Measurements from ENCODE around the gene SERTM1.

Gene SERTM1

DNA sequence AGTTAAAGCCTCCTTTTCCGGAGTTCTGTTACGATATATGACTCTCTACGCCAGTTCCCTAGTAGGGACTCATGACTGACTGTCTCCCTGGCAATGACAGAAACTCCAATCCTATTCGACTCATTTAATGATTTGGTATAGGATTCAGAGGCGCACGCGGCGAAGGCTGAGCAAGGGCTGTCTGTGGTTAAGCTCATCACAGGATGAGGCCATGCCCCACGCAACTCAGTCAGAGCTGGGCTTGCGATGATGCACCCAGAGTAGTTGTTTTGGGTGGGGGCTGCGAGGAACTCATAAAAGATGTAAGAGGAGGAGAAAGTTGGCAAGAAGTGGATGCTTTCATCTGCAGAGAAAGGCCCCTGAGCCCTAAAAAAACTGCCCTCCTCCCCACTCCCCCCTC, 468 bp upstream of the SERTM1 start:
- H3K27me3 ChIP-seq (ENCODE audit: insufficient read depth, low read length): no peaks in the 10 kb centered on the region
- H3K27ac ChIP-seq (ENCODE audit: low read depth, low read length, poor library complexity, severe bottlenecking): no peak overlapping the region
- H3K9me3 ChIP-seq (ENCODE audit: low read length): no peaks in the 10 kb centered on the region
- H3K4me1 ChIP-seq (ENCODE audit: insufficient read depth, low read length, severe bottlenecking): no peaks in the 10 kb centered on the region
- no peak for TF ChIP-seq EZH2 (IDR thresholded peaks at IDR 0.05; ENCODE audit: borderline replicate concordance, low read length)
- TF ChIP-seq, protein P1, sequence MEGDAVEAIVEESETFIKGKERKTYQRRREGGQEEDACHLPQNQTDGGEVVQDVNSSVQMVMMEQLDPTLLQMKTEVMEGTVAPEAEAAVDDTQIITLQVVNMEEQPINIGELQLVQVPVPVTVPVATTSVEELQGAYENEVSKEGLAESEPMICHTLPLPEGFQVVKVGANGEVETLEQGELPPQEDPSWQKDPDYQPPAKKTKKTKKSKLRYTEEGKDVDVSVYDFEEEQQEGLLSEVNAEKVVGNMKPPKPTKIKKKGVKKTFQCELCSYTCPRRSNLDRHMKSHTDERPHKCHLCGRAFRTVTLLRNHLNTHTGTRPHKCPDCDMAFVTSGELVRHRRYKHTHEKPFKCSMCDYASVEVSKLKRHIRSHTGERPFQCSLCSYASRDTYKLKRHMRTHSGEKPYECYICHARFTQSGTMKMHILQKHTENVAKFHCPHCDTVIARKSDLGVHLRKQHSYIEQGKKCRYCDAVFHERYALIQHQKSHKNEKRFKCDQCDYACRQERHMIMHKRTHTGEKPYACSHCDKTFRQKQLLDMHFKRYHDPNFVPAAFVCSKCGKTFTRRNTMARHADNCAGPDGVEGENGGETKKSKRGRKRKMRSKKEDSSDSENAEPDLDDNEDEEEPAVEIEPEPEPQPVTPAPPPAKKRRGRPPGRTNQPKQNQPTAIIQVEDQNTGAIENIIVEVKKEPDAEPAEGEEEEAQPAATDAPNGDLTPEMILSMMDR (IDR thresholded peaks at IDR 0.05; ENCODE audit: low read length): no peak
- H4K20me1 ChIP-seq (ENCODE audit: insufficient read depth, low read length): no peaks in the 10 kb centered on the region
- no peak overlapping the region for H3K4me2 ChIP-seq (ENCODE audit: low read length)
- no peaks in the 10 kb centered on the region for H3F3A ChIP-seq (ENCODE audit: insufficient read depth, low read length)
- no peaks in the 10 kb centered on the region for H3K36me3 ChIP-seq (ENCODE audit: insufficient read depth, low read length)
- no peaks in the 10 kb centered on the region for H3K79me2 ChIP-seq (ENCODE audit: insufficient read depth, low read length)
- no peak overlapping the region for H3K4me3 ChIP-seq (ENCODE audit: low read depth, low read length, poor library complexity, severe bottlenecking)
- no peak overlapping the region for H2AFZ ChIP-seq (ENCODE audit: low read length)
- H3K9me2 ChIP-seq (ENCODE audit: low read depth, low read length): no peaks in the 10 kb centered on the region
- no peak overlapping the region for H3K9ac ChIP-seq (ENCODE audit: low read length)

DNA sequence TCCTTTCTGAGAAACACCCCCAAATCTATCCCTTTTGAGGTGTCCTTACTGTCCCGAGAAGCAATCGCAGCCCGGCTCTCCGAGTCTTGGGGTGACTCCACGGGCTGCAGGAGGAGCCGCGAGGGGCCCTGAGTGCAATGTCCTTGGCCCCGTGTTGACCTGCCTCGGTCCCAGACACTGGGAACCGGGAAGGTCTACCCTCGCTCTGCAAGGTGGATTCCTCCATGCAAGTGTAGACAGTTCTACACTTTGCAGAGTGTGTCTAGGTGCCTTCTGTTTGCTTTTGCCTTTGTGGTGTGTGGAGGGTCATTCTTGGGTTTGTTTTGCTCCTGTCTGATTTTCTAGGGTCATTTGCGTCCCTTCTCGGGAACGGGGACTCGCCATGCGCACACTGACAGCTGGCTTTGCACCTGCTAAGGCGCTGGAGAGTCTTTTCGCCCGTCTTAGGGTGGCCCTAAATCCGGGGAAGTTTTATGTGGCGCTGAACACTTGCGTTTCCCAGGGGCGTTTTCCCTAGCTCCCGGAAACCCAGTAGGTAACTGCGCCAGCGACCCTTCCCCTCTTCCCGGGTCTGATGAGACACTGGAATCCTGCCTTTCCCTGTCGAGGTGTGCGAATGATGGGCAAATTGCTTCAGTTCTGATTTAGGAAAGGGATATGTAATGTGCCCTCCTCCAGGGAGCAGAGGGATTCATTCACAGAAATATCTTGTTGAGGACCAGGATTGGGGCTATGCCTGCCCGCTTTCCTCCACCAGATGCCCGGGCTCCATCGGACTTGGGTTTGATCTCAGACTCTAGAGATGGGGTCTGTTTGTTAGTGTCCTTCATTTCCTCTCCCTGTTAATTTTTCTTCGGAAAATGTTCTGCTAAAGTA, 755 bp downstream of the SERTM1 start:
- Histone ChIP-seq H3K4me3 (ENCODE audit: low read depth, low read length, poor library complexity, severe bottlenecking) (no peak overlapping the region), H3K4me1 (ENCODE audit: insufficient read depth, low read length, severe bottlenecking) (no peaks in the 10 kb centered on the region), H3K9ac (ENCODE audit: low read length) (no peak overlapping the region), H3K9me2 (ENCODE audit: low read depth, low read length) (no peaks in the 10 kb centered on the region), H3K27ac (ENCODE audit: low read depth, low read length, poor library complexity, severe bottlenecking) (no peak overlapping the region), H3K27me3 (ENCODE audit: insufficient read depth, low read length) (no peaks in the 10 kb centered on the region), H3K4me2 (ENCODE audit: low read length) (no peak overlapping the region), H3K36me3 (ENCODE audit: insufficient read depth, low read length) (no peaks in the 10 kb centered on the region), H2AFZ (ENCODE audit: low read length) (no peak overlapping the region), H3F3A (ENCODE audit: insufficient read depth, low read length) (no peaks in the 10 kb centered on the region), H3K9me3 (ENCODE audit: low read length) (no peaks in the 10 kb centered on the region), H4K20me1 (ENCODE audit: insufficient read depth, low read length) (no peaks in the 10 kb centered on the region), H3K79me2 (ENCODE audit: insufficient read depth, low read length) (no peaks in the 10 kb centered on the region)
- TF ChIP-seq, protein P1 (IDR thresholded peaks at IDR 0.05; ENCODE audit: low read length): no peak
- TF ChIP-seq EZH2 (IDR thresholded peaks at IDR 0.05; ENCODE audit: borderline replicate concordance, low read length): no peak

DNA sequence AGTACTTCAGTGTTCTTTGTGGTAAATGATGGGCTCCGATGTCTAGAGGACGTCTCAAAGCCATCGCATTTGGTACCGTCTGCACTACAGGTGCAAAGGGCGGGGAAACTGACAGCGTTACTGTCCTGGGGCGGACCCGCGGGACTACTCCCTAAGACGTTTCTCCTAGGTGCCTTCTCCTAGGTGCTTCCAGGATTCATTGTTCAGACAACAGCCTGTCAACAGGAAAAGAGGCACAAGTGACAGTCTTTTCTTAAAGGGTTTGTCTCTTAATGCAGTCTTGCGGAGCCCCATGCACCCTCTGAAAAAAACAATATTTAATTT, 1.4 kb downstream of the SERTM1 start:
- Histone ChIP-seq H3K79me2 (ENCODE audit: insufficient read depth, low read length) (no peaks in the 10 kb centered on the region), H3F3A (ENCODE audit: insufficient read depth, low read length) (no peaks in the 10 kb centered on the region), H3K36me3 (ENCODE audit: insufficient read depth, low read length) (no peaks in the 10 kb centered on the region), H4K20me1 (ENCODE audit: insufficient read depth, low read length) (no peaks in the 10 kb centered on the region), H3K9me3 (ENCODE audit: low read length) (no peaks in the 10 kb centered on the region), H3K4me1 (ENCODE audit: insufficient read depth, low read length, severe bottlenecking) (no peaks in the 10 kb centered on the region), H3K9ac (ENCODE audit: low read length) (no peak overlapping the region), H2AFZ (ENCODE audit: low read length) (no peak overlapping the region), H3K4me3 (ENCODE audit: low read depth, low read length, poor library complexity, severe bottlenecking) (no peak overlapping the region), H3K27ac (ENCODE audit: low read depth, low read length, poor library complexity, severe bottlenecking) (no peak overlapping the region), H3K9me2 (ENCODE audit: low read depth, low read length) (no peaks in the 10 kb centered on the region), H3K27me3 (ENCODE audit: insufficient read depth, low read length) (no peaks in the 10 kb centered on the region), H3K4me2 (ENCODE audit: low read length) (no peak overlapping the region)
- TF ChIP-seq EZH2 (IDR thresholded peaks at IDR 0.05; ENCODE audit: borderline replicate concordance, low read length): no peak
- TF ChIP-seq, protein P1 (IDR thresholded peaks at IDR 0.05; ENCODE audit: low read length): no peak

Data from OCI-LY1 (cell line).